Fibroblast of lung (primary cell): Measurements from ENCODE around the gene TMEM131. TPM values are rescaled to one million over a fixed set of nuclear protein-coding genes. Genes with fewer than 3 reads are reported as not detected.
A peak's percentile ranks its signal among the peaks of the same experiment; 100 is the strongest.

Experiments
- DNase-seq, 2 donors: peaks; one replicate each; pipeline versions ENCODE4 v3.0.0 to v3.0.0-alpha.2; 2010; ENCODE audit warnings: low read depth in 2 of 2
- H2AFZ ChIP-seq: 2 replicates; pipeline ENCODE4 v1.5.1; 2012; ENCODE audit warnings: low read length, control low read depth, inconsistent platforms
- H3K27ac ChIP-seq: 2 replicates; pipeline ENCODE4 v1.5.1; 2011; ENCODE audit warnings: low read length, control low read depth; ENCODE audit not compliant: insufficient read depth
- H3K27me3 ChIP-seq: 2 replicates; pipeline ENCODE4 v1.5.1; 2011; ENCODE audit warnings: mild to moderate bottlenecking, low read length; ENCODE audit not compliant: control insufficient read depth, insufficient read depth
- H3K36me3 ChIP-seq: 2 replicates; pipeline ENCODE4 v1.5.1; 2011; ENCODE audit warnings: low read length; ENCODE audit not compliant: control insufficient read depth, insufficient read depth
- H3K4me1 ChIP-seq: 2 replicates; pipeline ENCODE4 v1.5.1; 2011; ENCODE audit warnings: low read length; ENCODE audit not compliant: control insufficient read depth, insufficient read depth; ENCODE audit errors: extremely low read depth
- H3K4me2 ChIP-seq: 2 replicates; pipeline ENCODE4 v1.5.1; 2011; ENCODE audit warnings: low read length, control low read depth; ENCODE audit not compliant: insufficient read depth; ENCODE audit errors: extremely low read depth
- H3K4me3 ChIP-seq, 4 experiments: fragments of 200-600 bp in 1 of 4; sonication (generic) in 1 of 4; replicated peaks in 1 of 4; 2 replicates each; pipeline ENCODE4 v1.5.1; 2011 to 2016; ENCODE audit warnings: low read length in 4 of 4, low read depth in 3 of 4, mild to moderate bottlenecking in 3 of 4, control low read depth in 2 of 4, inconsistent platforms in 1 of 4, mixed read lengths in 1 of 4; ENCODE audit not compliant: insufficient read depth in 1 of 4; ENCODE audit errors: control extremely low read depth in 1 of 4
- H3K79me2 ChIP-seq: 2 replicates; pipeline ENCODE4 v1.5.1; 2012; ENCODE audit warnings: mild to moderate bottlenecking, low read length, inconsistent platforms; ENCODE audit not compliant: control insufficient read depth, insufficient read depth
- H3K9ac ChIP-seq: 2 replicates; pipeline ENCODE4 v1.5.1; 2011; ENCODE audit warnings: mild to moderate bottlenecking, low read length, control low read depth; ENCODE audit not compliant: insufficient read depth
- H3K9me3 ChIP-seq: 2 replicates; pipeline ENCODE4 v1.5.1; 2012; ENCODE audit warnings: low read depth, low read length; ENCODE audit not compliant: control insufficient read depth, insufficient read depth
- H4K20me1 ChIP-seq: 2 replicates; pipeline ENCODE4 v1.5.1; 2011; ENCODE audit warnings: low read length; ENCODE audit not compliant: control insufficient read depth, insufficient read depth; ENCODE audit errors: extremely low read depth
- CTCF ChIP-seq, 2 donors: IDR thresholded peaks in 1 of 2; conservative IDR thresholded peaks in 1 of 2; 1 replicate in 1 of 2; 2 replicates in 1 of 2; pipeline ENCODE4 v1.5.1; 2011 to 2012; ENCODE audit warnings: low read length in 2 of 2, control low read depth in 1 of 2, inconsistent platforms in 1 of 2, low read depth in 1 of 2, mild to moderate bottlenecking in 1 of 2
- EZH2 ChIP-seq: IDR thresholded peaks from 2 replicates; pipeline ENCODE4 v1.5.1; 2012; ENCODE audit warnings: low read length, control low read depth, mild to moderate bottlenecking; ENCODE audit errors: missing control alignments
- polyA plus RNA-seq, 2 donors: library from polyadenylated mRNA; depleted of rRNA in 1 of 2; stranded (reverse) in 1 of 2; unstranded in 1 of 2; fragments of >200 nt; gene quantifications; 2 replicates each; pipeline ENCODE4 v1.2.1, GENCODE V29; 2011 to 2012; ENCODE audit warnings: missing spikeins in 1 of 2
- total RNA-seq: library from RNA; depleted of rRNA; stranded (reverse); fragments of >200 nt; gene quantifications from 2 replicates; pipeline ENCODE4 v1.2.1, GENCODE V29; 2014

The TMEM131 gene
- total and polyA plus RNA-seq, 2 donors (not counting 1 experiment from before 2014, with no cell fraction given) = 18.1 to 32.4 TPM

GRCh38 chr2:97913846-97914245 is 81.9 kb downstream of the TMEM131 start:
- no peak for DNase-seq
- H3K4me3 ChIP-seq = no peak overlapping the region
- H3K9me3 ChIP-seq = no peaks in the 10 kb centered on the region
- no peak overlapping the region for H3K27ac ChIP-seq
- H3K27me3 ChIP-seq = no peaks in the 10 kb centered on the region
- H4K20me1 ChIP-seq = no peaks in the 10 kb centered on the region
- no peaks in the 10 kb centered on the region for H3K4me1 ChIP-seq
- H2AFZ ChIP-seq = no peak overlapping the region
- no peak overlapping the region for H3K4me2 ChIP-seq
- no peaks in the 10 kb centered on the region for H3K36me3 ChIP-seq
- H3K79me2 ChIP-seq = peaks cover 3% of the 10 kb centered on the region
- H3K9ac ChIP-seq = no peak overlapping the region
- TF ChIP-seq EZH2 = no peak
- no peak for TF ChIP-seq CTCF (conservative IDR thresholded peaks at IDR 0.05 in 1 of 2, IDR thresholded peaks at IDR 0.05 in 1 of 2; ENCODE audit: low read depth in 1 of 2, low read length in 2 of 2)

- H4K20me1 ChIP-seq = no peaks in the 10 kb centered on the region
- no peaks in the 10 kb centered on the region for H3K4me1 ChIP-seq
- H3K27me3 ChIP-seq = no peaks in the 10 kb centered on the region
- H2AFZ ChIP-seq = no peak overlapping the region
- TF ChIP-seq EZH2 (no peak), CTCF (conservative IDR thresholded peaks at IDR 0.05 in 1 of 2, IDR thresholded peaks at IDR 0.05 in 1 of 2; ENCODE audit: low read depth in 1 of 2, low read length in 2 of 2) (no peak)
- DNase-seq = peak in 1 of 2 donors; percentile 60
- no peak overlapping the region for H3K9ac ChIP-seq
- no peaks in the 10 kb centered on the region for H3K9me3 ChIP-seq
- H3K4me3 ChIP-seq = no peak overlapping the region
- H3K79me2 ChIP-seq = peaks cover under 1% of the 10 kb centered on the region
- peak overlapping the region; percentile 11 for H3K4me2 ChIP-seq
- no peak overlapping the region for H3K27ac ChIP-seq
- no peaks in the 10 kb centered on the region for H3K36me3 ChIP-seq
Measured at GRCh38 chr2:97911922-97912575, 83.7 kb downstream of the TMEM131 start.

- Histone ChIP-seq H3K27ac (no peak overlapping the region), H3K36me3 (peaks cover 1% of the 10 kb centered on the region), H3K9ac (no peak overlapping the region), H3K27me3 (no peaks in the 10 kb centered on the region), H3K9me3 (no peaks in the 10 kb centered on the region), H3K4me2 (no peak overlapping the region), H3K4me3 (no peak overlapping the region), H2AFZ (no peak overlapping the region), H4K20me1 (peaks cover 1% of the 10 kb centered on the region), H3K4me1 (no peaks in the 10 kb centered on the region), H3K79me2 (no peaks in the 10 kb centered on the region)
- DNase-seq = peak; percentile 20 to 51
- TF ChIP-seq CTCF (conservative IDR thresholded peaks at IDR 0.05 in 1 of 2, IDR thresholded peaks at IDR 0.05 in 1 of 2; ENCODE audit: low read depth in 1 of 2, low read length in 2 of 2) = no peak
- TF ChIP-seq EZH2 = no peak
Measured at GRCh38 chr2:97911206-97911921, 84.4 kb downstream of the TMEM131 start.
